ENCODE measurements around the gene C11orf97. TPM values are rescaled to one million over a fixed set of nuclear protein-coding genes. Genes with fewer than 3 reads are reported as not detected.
A peak's percentile ranks its signal among the peaks of the same experiment; 100 is the strongest.
"Not testable (repeated sequence)": the region's sequence is repeated elsewhere in the genome, so short reads cannot be mapped to it uniquely, and the experiment has no call there.

Gene C11orf97
- total RNA-seq, 1 donor from 2014 or later = not detected

DNA sequence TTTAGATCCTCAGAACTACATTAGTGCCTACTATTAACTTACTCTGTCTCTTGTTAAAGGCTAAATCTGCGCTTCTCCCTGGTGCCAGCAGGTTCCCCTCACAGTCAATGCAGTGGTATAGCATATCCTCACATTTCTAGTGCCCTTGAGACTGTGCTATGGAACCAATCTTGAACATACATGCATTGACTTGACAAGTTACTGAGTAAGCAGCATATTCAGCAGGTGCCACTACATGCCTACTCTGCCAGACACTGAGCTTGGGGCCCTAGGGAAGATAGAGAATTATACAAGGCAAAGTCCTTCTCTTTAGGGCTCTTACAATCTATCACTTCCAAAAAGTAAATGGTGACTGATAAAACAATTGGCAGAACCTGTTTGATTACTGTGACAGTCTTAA is 34.6 kb downstream of the C11orf97 start:
- Mint-ChIP-seq H3K27me3 (peaks cover 2% of the 10 kb centered on the region), H3K4me1 (peaks cover 21% of the 10 kb centered on the region), H3K27ac (no peak overlapping the region), H3K4me3 (peak overlapping the region; percentile 57), H3K36me3 (ENCODE audit: low read depth) (peaks cover 4% of the 10 kb centered on the region), H3K9me3 (no peaks in the 10 kb centered on the region)
- ATAC-seq (ENCODE audit: low read depth) (no peak), DNase-seq (no peak)
- no peak for TF ChIP-seq CTCF (IDR thresholded peaks at IDR 0.05)
- CTCF ChIA-PET = no interaction called here
- POLR2A ChIA-PET = no interaction called here
- intact Hi-C loops (cut with micrococcal nuclease) = no loop called here

- DNase-seq = no peak
- Mint-ChIP-seq H3K4me1 (peaks cover 10% of the 10 kb centered on the region), H3K9me3 (no peaks in the 10 kb centered on the region), H3K27me3 (no peaks in the 10 kb centered on the region), H3K36me3 (ENCODE audit: low read depth) (peaks cover 2% of the 10 kb centered on the region), H3K27ac (no peak overlapping the region), H3K4me3 (no peak overlapping the region)
- ChIA-PET CTCF (no interaction called here), POLR2A (no interaction called here)
- intact Hi-C loops (cut with micrococcal nuclease) = no loop called here
- TF ChIP-seq CTCF (IDR thresholded peaks at IDR 0.05) = no peak
- ATAC-seq (ENCODE audit: low read depth) = no peak
These were observed 36.9 kb downstream of the C11orf97 start for GRCh38 chr11:94549146-94549545.

DNA sequence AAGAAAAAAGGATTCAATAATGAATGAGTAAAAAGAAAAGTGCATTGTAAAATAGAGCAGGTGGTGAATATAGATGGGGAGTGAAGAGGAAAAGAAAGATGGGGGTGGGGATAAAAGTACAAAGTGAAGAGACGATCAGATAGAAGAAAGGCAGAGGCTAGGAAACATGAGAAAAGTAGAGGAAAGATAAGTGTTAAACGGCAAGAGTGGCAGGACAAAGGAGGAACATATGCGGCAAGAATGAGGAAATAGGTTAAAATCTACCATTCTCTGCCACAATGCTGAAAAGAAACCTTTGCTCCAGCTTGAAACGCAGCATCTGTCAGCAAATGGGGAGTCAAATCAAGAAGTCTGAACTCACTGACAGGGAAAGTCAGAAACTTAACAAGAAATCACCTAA is 38.3 kb downstream of the C11orf97 start:
- no peak overlapping the region for H3K27ac Mint-ChIP-seq
- peaks cover 1% of the 10 kb centered on the region for H3K36me3 Mint-ChIP-seq (ENCODE audit: low read depth)
- H3K9me3 Mint-ChIP-seq = no peaks in the 10 kb centered on the region
- ChIA-PET CTCF (no interaction called here), POLR2A (no interaction called here)
- intact Hi-C loops (cut with micrococcal nuclease) = no loop called here
- H3K27me3 Mint-ChIP-seq = no peaks in the 10 kb centered on the region
- DNase-seq = no peak
- no peak for ATAC-seq (ENCODE audit: low read depth)
- H3K4me1 Mint-ChIP-seq = peaks cover 8% of the 10 kb centered on the region
- H3K4me3 Mint-ChIP-seq = no peak overlapping the region
- TF ChIP-seq CTCF (IDR thresholded peaks at IDR 0.05) = no peak

DNA sequence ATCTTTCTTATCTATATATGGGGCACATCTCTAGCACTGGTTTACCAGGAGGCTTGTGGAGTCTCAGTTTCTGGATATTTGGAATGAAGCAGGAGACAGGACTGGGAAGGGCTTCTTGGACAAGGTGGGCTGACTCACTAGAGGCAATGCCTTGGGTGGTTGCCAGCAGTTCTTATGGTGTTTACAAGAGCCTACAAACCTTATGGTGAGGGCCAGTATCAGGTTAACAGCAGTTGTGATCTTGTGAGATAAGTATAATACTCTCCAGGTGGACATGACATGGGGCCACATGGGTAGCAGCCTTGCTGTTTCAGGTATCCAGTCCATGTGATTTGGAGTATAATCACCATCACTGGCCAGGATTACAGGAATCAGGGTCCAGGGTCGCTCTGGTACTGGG is 41.7 kb downstream of the C11orf97 start:
- Mint-ChIP-seq H3K9me3 (no peaks in the 10 kb centered on the region), H3K4me3 (no peak overlapping the region), H3K4me1 (peaks cover 3% of the 10 kb centered on the region), H3K36me3 (ENCODE audit: low read depth) (no peaks in the 10 kb centered on the region), H3K27ac (no peak overlapping the region), H3K27me3 (no peaks in the 10 kb centered on the region)
- no peak for DNase-seq
- no peak for TF ChIP-seq CTCF (IDR thresholded peaks at IDR 0.05)
- POLR2A ChIA-PET = no interaction called here
- CTCF ChIA-PET = no interaction called here
- ATAC-seq (ENCODE audit: low read depth) = no peak
- intact Hi-C loops (cut with micrococcal nuclease) = no loop called here

- H3K27ac Mint-ChIP-seq; H3K9me3 Mint-ChIP-seq; DNase-seq; H3K36me3 Mint-ChIP-seq (ENCODE audit: low read depth); H3K27me3 Mint-ChIP-seq; CTCF ChIA-PET; ATAC-seq (ENCODE audit: low read depth); H3K4me3 Mint-ChIP-seq; H3K4me1 Mint-ChIP-seq; intact Hi-C loops (cut with micrococcal nuclease): not testable (repeated sequence)
- POLR2A ChIA-PET = interaction anchor here (0.8 kb wide), 1 partner anchor 892 kb away, joined by 4 read pairs; no protein-coding TSS in a partner anchor
These were observed 43.6 kb downstream of the C11orf97 start for GRCh38 chr11:94555752-94556329.

- ATAC-seq (ENCODE audit: low read depth) = no peak
- POLR2A ChIA-PET = no interaction called here
- H3K4me3 Mint-ChIP-seq = no peak overlapping the region
- TF ChIP-seq CTCF (IDR thresholded peaks at IDR 0.05) = no peak
- no peak for DNase-seq
- no peak overlapping the region for H3K27ac Mint-ChIP-seq
- no peaks in the 10 kb centered on the region for H3K36me3 Mint-ChIP-seq (ENCODE audit: low read depth)
- H3K4me1 Mint-ChIP-seq = no peaks in the 10 kb centered on the region
- intact Hi-C loops (cut with micrococcal nuclease) = no loop called here
- CTCF ChIA-PET = no interaction called here
- no peaks in the 10 kb centered on the region for H3K9me3 Mint-ChIP-seq
- no peaks in the 10 kb centered on the region for H3K27me3 Mint-ChIP-seq
These were observed 45.2 kb downstream of the C11orf97 start for GRCh38 chr11:94557421-94557820.
